ENCODE data around the gene ASTN2.
A peak's percentile ranks its signal among the peaks of the same experiment; 100 is the strongest.
"Not testable (repeated sequence)": the region's sequence is repeated elsewhere in the genome, so short reads cannot be mapped to it uniquely, and the experiment has no call there.

The ASTN2 gene

GRCh38 chr9:116901260-116901659 is 513.6 kb downstream of the ASTN2 start:
- DNase-seq = no peak

- DNase-seq = no peak
Measured at GRCh38 chr9:116900543-116900942, 514.3 kb downstream of the ASTN2 start.

GRCh38 chr9:116900007-116900367 is 514.9 kb downstream of the ASTN2 start:
- no peak for DNase-seq

GRCh38 chr9:116899337-116900006 is 515.4 kb downstream of the ASTN2 start:
- DNase-seq = no peak

- DNase-seq = not testable (repeated sequence)
Measured at GRCh38 chr9:116898131-116898530, 516.7 kb downstream of the ASTN2 start.

GRCh38 chr9:116897201-116897600 is 517.7 kb downstream of the ASTN2 start:
- no peak for DNase-seq

- no peak for DNase-seq
Measured at GRCh38 chr9:116895961-116896360, 518.9 kb downstream of the ASTN2 start.

GRCh38 chr9:116891424-116891823 is 523.4 kb downstream of the ASTN2 start:
- no peak for DNase-seq

- DNase-seq = not testable (repeated sequence)
Measured at GRCh38 chr9:116888476-116888875, 526.4 kb downstream of the ASTN2 start.

GRCh38 chr9:116888066-116888465 is 526.8 kb downstream of the ASTN2 start:
- no peak for DNase-seq

GRCh38 chr9:116883676-116884075 is 531.2 kb downstream of the ASTN2 start:
- no peak for DNase-seq

- no peak for DNase-seq
Measured at GRCh38 chr9:116877072-116877471, 537.8 kb downstream of the ASTN2 start.

- no peak for DNase-seq
Measured at GRCh38 chr9:116875576-116875975, 539.3 kb downstream of the ASTN2 start.

GRCh38 chr9:116873937-116874914 is 540.6 kb downstream of the ASTN2 start:
- no peak for DNase-seq

GRCh38 chr9:116873491-116873890 is 541.4 kb downstream of the ASTN2 start:
- no peak for DNase-seq

GRCh38 chr9:116870566-116870965 is 544.3 kb downstream of the ASTN2 start:
- DNase-seq = no peak

- no peak for DNase-seq
Measured at GRCh38 chr9:116868201-116868600, 546.7 kb downstream of the ASTN2 start.

GRCh38 chr9:116861321-116861720 is 553.5 kb downstream of the ASTN2 start:
- no peak for DNase-seq

- DNase-seq = peak; percentile 59
Measured at GRCh38 chr9:116860509-116861120, 554.2 kb downstream of the ASTN2 start.

- no peak for DNase-seq
Measured at GRCh38 chr9:116859763-116860162, 555.1 kb downstream of the ASTN2 start.

- DNase-seq = no peak
Measured at GRCh38 chr9:116857321-116857720, 557.5 kb downstream of the ASTN2 start.

- DNase-seq = no peak
Measured at GRCh38 chr9:116855881-116856662, 558.8 kb downstream of the ASTN2 start.

- no peak for DNase-seq
Measured at GRCh38 chr9:116849721-116850120, 565.1 kb downstream of the ASTN2 start.
